ENCODE measurements around the gene FAM149A.

- TF ChIP-seq CTCF (IDR thresholded peaks at IDR 0.05) = no peak
- TF ChIP-seq POLR2A (IDR thresholded peaks at IDR 0.05) = no peak
These were observed 12.2 kb downstream of the FAM149A start for GRCh38 chr4:186116697-186117096.

All from esophagus squamous epithelium (tissue), 4 donors.